ENCODE results near the gene YIPF1. TPM values are rescaled to one million over a fixed set of nuclear protein-coding genes. Genes with fewer than 3 reads are reported as not detected.
A peak's percentile ranks its signal among the peaks of the same experiment; 100 is the strongest.
"Not testable (repeated sequence)": the region's sequence is repeated elsewhere in the genome, so short reads cannot be mapped to it uniquely, and the experiment has no call there.

YIPF1 gene
- total RNA-seq, 1 experiment from 2014 or later: 53.8 TPM

- no peak for DNase-seq (ENCODE audit: low spot score)
Observed at GRCh38 chr1:53842347-53842746, 47.2 kb downstream of the YIPF1 start.

DNA sequence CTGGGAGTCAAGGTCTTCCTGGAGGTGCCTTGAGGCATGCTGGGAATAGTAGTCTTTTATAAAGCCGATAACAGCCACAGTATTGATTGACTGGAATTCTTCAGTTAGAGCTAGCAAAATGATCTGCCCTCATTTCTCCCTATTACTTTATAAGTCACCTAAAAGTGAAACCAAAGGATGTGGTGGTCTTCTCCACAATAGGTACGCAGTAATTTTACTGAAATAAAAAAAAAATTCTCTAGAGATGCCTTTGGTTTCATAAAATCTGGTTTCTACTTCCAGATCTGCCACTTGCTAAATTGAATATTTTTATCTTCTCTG, 51.0 kb downstream of the YIPF1 start:
- no peak for DNase-seq (ENCODE audit: low spot score)

DNA sequence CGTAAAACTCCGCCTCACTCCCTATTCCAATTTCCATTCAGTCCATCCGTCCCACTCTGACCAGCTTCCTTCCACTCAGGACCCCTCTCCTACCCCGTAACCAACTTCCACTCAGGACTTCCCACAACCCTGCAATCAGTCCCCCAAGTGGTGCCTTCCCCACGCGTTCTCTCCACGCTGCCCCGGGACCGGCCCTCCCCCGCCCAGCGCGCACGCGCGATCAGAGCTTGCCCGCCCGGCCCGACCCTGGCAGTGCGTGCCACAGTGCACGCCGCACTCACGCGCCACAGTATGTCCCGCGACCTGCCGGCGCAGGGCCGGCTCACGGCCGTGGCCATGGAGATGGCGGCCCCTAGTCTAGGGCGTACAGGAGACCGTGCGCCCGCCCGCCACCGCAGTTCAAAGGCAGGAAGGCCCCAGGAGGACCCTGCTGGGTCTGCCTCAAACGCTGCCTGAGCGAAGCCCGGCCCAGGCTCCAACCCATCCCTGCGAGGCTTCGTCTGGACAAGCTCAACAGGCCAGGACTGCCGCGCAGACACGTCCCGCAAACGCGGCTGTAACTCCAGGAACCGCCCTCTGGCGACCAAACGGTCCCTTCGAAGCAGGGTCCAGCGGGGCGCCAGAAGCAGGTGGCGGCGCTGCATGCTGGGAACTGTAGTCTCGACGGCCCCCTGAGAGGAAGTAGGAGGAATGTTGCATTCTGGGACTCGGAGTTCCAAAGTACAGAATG, 51.5 kb downstream of the YIPF1 start, which contains the start of gene NDC1:
Gene NDC1 (minus strand): TSS at position 373 of the 730 bp plus-strand sequence. CDS start 35 bp downstream, at position 338.
- DNase-seq (ENCODE audit: low spot score): peak; percentile 98

GRCh38 chr1:53837646-53837923, 52.0 kb downstream of the YIPF1 start:
- DNase-seq (ENCODE audit: low spot score): no peak

- no peak for DNase-seq (ENCODE audit: low spot score)
Observed at GRCh38 chr1:53835491-53835890, 54.1 kb downstream of the YIPF1 start.

GRCh38 chr1:53834776-53835175, 54.8 kb downstream of the YIPF1 start:
- no peak for DNase-seq (ENCODE audit: low spot score)

- no peak for DNase-seq (ENCODE audit: low spot score)
Observed at GRCh38 chr1:53833393-53833792, 56.2 kb downstream of the YIPF1 start.

DNA sequence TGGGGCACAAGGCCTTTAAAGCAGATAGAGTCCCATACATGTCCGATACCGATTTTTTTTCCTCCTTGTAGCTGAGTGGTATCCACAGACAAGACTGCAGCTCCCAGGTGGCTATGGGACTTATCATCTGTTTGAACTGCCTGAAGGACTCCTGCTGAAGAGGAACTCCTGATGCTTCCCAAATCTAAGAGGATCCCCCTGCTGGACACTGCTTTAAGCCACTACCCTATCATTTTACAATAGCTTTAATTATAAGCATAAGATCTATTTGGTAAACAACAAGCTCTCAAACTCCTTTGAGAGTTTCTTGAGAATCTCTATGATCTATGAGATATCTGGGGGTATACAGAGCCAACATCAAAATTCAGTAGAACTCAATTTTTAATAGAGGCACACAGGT, 63.2 kb downstream of the YIPF1 start:
- no peak for DNase-seq (ENCODE audit: low spot score)

GRCh38 chr1:53825306-53825705, 64.3 kb downstream of the YIPF1 start:
- no peak for DNase-seq (ENCODE audit: low spot score)

- no peak for DNase-seq (ENCODE audit: low spot score)
Observed at GRCh38 chr1:53822931-53823330, 66.7 kb downstream of the YIPF1 start.

DNA sequence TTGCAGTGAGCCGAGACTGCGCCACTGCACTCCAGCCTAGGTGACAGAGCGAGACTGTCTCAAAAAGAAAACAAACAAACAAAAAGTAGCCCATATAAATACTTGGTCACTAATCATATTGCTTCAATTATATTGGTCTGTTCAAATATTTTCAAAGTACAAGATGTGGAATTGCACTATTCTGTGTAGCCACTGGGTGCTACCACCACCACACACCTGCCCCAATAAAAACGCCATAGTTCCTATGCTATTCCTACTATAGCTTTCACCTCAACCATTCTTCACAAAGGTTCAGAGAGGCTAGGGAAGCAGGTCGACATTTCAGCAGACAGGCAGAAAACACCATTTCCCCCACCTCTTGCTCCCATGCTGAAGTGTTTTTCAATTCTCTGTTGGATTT, 68.2 kb downstream of the YIPF1 start:
- DNase-seq (ENCODE audit: low spot score): no peak

DNA sequence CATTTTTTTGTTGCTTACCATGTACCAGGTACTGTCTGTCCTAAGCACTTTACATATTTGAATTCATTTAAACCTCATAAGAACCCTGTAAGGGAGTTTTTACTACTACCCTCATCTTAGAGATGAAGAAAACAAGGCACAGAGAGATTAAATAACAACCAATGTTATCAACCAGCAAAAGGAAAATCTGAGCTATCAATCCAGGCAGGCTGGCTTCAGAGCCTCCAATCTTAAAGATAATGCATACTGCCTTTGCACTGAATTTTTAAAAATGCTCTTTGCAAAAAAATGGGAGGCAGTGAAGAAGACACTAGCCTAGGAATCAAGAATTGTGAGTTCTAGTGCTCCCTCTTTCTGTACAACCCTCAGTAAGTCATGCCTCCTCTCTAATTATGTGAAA, 70.2 kb downstream of the YIPF1 start:
- no peak for DNase-seq (ENCODE audit: low spot score)

- DNase-seq (ENCODE audit: low spot score): not testable (repeated sequence)
Observed at GRCh38 chr1:53816584-53816983, 73.0 kb downstream of the YIPF1 start.

GRCh38 chr1:53815484-53815883, 74.1 kb downstream of the YIPF1 start:
- not testable (repeated sequence) for DNase-seq (ENCODE audit: low spot score)

- DNase-seq (ENCODE audit: low spot score): peak; percentile 59
Observed at GRCh38 chr1:53811414-53811851, 78.2 kb downstream of the YIPF1 start.

DNA sequence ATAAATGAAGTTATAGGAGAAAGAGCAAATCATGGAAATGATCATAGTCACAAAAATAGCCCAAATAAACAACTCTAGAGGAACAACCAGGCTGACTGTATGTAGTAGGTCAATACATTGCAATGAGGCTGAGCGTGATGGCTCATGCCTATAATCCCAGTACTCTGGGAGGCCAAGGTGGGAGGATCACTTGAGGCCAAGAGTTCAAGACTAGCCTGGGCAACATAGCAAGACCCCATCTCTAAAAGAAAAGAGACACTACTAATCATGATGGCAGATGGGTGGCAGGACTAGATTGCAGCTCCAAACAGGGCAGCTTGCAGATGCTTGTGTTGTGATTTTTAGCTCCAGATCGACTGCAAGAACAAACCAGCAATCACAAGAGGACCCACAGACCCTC, 79.1 kb downstream of the YIPF1 start:
- DNase-seq (ENCODE audit: low spot score): no peak

- no peak for DNase-seq (ENCODE audit: low spot score)
Observed at GRCh38 chr1:53810007-53810406, 79.6 kb downstream of the YIPF1 start.

DNA sequence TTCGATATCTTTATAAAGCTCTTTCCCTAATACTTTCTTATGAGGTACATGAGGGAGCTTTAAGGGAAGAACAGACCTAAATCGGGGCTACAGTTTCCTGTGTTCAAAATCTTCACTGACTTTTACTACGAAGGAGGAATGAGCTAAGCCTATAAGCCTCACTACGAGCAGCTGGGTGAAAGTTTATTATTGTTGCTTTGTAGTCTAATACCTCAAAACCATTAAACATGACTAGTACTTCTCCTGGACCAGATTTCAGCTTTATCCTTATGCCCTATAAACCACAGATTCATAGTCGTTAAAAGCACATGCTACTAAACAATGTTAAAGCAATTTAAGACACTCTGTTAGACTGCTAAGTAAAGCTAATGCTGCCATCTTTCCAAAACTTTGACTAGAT, 81.7 kb downstream of the YIPF1 start:
- peak; percentile 51 for DNase-seq (ENCODE audit: low spot score)

- no peak for DNase-seq (ENCODE audit: low spot score)
Observed at GRCh38 chr1:53804791-53805505, 84.6 kb downstream of the YIPF1 start.

DNA sequence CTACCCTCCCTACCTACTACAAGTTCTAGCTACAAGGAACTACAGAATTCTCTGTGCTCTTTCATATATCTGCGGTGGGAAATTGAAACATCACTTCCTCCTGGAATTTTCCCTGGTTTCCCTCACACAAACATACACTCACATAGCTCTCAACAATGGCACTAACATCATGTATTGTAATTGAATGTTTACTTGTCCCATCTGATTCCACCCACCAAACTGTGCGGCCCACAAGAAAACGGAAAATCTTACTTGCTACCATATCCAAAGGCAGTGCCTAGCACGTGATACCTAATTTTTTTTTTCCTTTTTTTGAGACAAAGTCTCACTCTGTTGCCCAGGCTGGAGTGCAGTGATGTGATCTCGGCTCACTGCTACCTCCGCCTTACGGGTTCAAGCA, 85.4 kb downstream of the YIPF1 start:
- no peak for DNase-seq (ENCODE audit: low spot score)

Data from H4 (cell line).